Fibroblast of lung (primary cell): ENCODE results near the gene UBTF. TPM values are rescaled to one million over a fixed set of nuclear protein-coding genes. Genes with fewer than 3 reads are reported as not detected.

Source experiments
- DNase-seq, 2 donors: peaks; one replicate each; pipeline versions ENCODE4 v3.0.0 to v3.0.0-alpha.2; 2010; ENCODE audit warnings: low read depth in 2 of 2
- H2AFZ ChIP-seq: 2 replicates; pipeline ENCODE4 v1.5.1; 2012; ENCODE audit warnings: low read length, control low read depth, inconsistent platforms
- H3K27ac ChIP-seq: 2 replicates; pipeline ENCODE4 v1.5.1; 2011; ENCODE audit warnings: low read length, control low read depth; ENCODE audit not compliant: insufficient read depth
- H3K27me3 ChIP-seq: 2 replicates; pipeline ENCODE4 v1.5.1; 2011; ENCODE audit warnings: mild to moderate bottlenecking, low read length; ENCODE audit not compliant: control insufficient read depth, insufficient read depth
- H3K36me3 ChIP-seq: 2 replicates; pipeline ENCODE4 v1.5.1; 2011; ENCODE audit warnings: low read length; ENCODE audit not compliant: control insufficient read depth, insufficient read depth
- H3K4me1 ChIP-seq: 2 replicates; pipeline ENCODE4 v1.5.1; 2011; ENCODE audit warnings: low read length; ENCODE audit not compliant: control insufficient read depth, insufficient read depth; ENCODE audit errors: extremely low read depth
- H3K4me2 ChIP-seq: 2 replicates; pipeline ENCODE4 v1.5.1; 2011; ENCODE audit warnings: low read length, control low read depth; ENCODE audit not compliant: insufficient read depth; ENCODE audit errors: extremely low read depth
- H3K4me3 ChIP-seq, 4 experiments: fragments of 200-600 bp in 1 of 4; sonication (generic) in 1 of 4; replicated peaks in 1 of 4; 2 replicates each; pipeline ENCODE4 v1.5.1; 2011 to 2016; ENCODE audit warnings: low read length in 4 of 4, low read depth in 3 of 4, mild to moderate bottlenecking in 3 of 4, control low read depth in 2 of 4, inconsistent platforms in 1 of 4, mixed read lengths in 1 of 4; ENCODE audit not compliant: insufficient read depth in 1 of 4; ENCODE audit errors: control extremely low read depth in 1 of 4
- H3K79me2 ChIP-seq: 2 replicates; pipeline ENCODE4 v1.5.1; 2012; ENCODE audit warnings: mild to moderate bottlenecking, low read length, inconsistent platforms; ENCODE audit not compliant: control insufficient read depth, insufficient read depth
- H3K9ac ChIP-seq: 2 replicates; pipeline ENCODE4 v1.5.1; 2011; ENCODE audit warnings: mild to moderate bottlenecking, low read length, control low read depth; ENCODE audit not compliant: insufficient read depth
- H3K9me3 ChIP-seq: 2 replicates; pipeline ENCODE4 v1.5.1; 2012; ENCODE audit warnings: low read depth, low read length; ENCODE audit not compliant: control insufficient read depth, insufficient read depth
- H4K20me1 ChIP-seq: 2 replicates; pipeline ENCODE4 v1.5.1; 2011; ENCODE audit warnings: low read length; ENCODE audit not compliant: control insufficient read depth, insufficient read depth; ENCODE audit errors: extremely low read depth
- CTCF ChIP-seq, 2 donors: IDR thresholded peaks in 1 of 2; conservative IDR thresholded peaks in 1 of 2; 1 replicate in 1 of 2; 2 replicates in 1 of 2; pipeline ENCODE4 v1.5.1; 2011 to 2012; ENCODE audit warnings: low read length in 2 of 2, control low read depth in 1 of 2, inconsistent platforms in 1 of 2, low read depth in 1 of 2, mild to moderate bottlenecking in 1 of 2
- EZH2 ChIP-seq: IDR thresholded peaks from 2 replicates; pipeline ENCODE4 v1.5.1; 2012; ENCODE audit warnings: low read length, control low read depth, mild to moderate bottlenecking; ENCODE audit errors: missing control alignments
- polyA plus RNA-seq, 2 donors: library from polyadenylated mRNA; depleted of rRNA in 1 of 2; stranded (reverse) in 1 of 2; unstranded in 1 of 2; fragments of >200 nt; gene quantifications; 2 replicates each; pipeline ENCODE4 v1.2.1, GENCODE V29; 2011 to 2012; ENCODE audit warnings: missing spikeins in 1 of 2
- total RNA-seq: library from RNA; depleted of rRNA; stranded (reverse); fragments of >200 nt; gene quantifications from 2 replicates; pipeline ENCODE4 v1.2.1, GENCODE V29; 2014

Gene UBTF
- total and polyA plus RNA-seq, 2 donors (not counting 1 experiment from before 2014, with no cell fraction given): 25.1 to 42.1 TPM

DNA sequence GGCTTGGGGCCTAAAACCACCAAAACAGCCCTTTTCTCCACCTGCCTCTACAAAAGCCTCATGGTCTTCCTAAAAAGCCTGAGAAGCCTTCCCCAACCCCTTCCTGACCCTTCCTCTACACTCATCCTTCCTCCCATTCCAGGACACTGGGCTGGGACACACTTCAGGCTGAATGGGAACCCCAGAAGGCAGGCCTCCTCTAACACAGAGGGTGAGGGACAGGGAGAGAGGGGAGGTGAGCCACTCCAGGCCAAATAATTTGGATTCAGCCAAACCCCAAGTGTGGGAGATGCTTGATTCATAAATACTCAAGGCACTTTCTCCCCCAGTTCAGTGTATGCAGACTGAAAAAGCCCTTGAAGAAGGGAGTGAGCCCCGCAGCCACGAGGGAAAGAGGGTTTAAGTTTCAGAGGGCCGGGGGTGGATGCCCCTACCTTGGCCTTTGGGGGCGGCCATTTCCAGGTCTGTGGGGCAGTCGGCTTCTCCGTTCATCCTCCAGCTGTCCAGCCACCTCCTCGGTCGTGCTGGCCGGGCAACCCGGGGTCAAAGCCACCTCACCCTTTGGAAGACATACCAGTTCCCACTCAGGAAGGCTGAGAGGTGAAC, 1.6 kb downstream of the UBTF start:
- Histone ChIP-seq H2AFZ (no peak overlapping the region), H3K9me3 (no peaks in the 10 kb centered on the region), H3K9ac (peak overlapping the region; percentile 40), H3K4me3 (peak overlapping the region; percentile 37 to 92 (median 70)), H3K27me3 (no peaks in the 10 kb centered on the region), H3K4me2 (peak overlapping the region; percentile 98), H3K79me2 (peaks cover 33% of the 10 kb centered on the region), H3K4me1 (peaks cover 12% of the 10 kb centered on the region), H3K36me3 (peaks cover 26% of the 10 kb centered on the region), H4K20me1 (no peaks in the 10 kb centered on the region), H3K27ac (peak overlapping the region; percentile 67)
- no peak for TF ChIP-seq CTCF (conservative IDR thresholded peaks at IDR 0.05 in 1 of 2, IDR thresholded peaks at IDR 0.05 in 1 of 2; ENCODE audit: low read depth in 1 of 2, low read length in 2 of 2)
- no peak for TF ChIP-seq EZH2
- no peak for DNase-seq

DNA sequence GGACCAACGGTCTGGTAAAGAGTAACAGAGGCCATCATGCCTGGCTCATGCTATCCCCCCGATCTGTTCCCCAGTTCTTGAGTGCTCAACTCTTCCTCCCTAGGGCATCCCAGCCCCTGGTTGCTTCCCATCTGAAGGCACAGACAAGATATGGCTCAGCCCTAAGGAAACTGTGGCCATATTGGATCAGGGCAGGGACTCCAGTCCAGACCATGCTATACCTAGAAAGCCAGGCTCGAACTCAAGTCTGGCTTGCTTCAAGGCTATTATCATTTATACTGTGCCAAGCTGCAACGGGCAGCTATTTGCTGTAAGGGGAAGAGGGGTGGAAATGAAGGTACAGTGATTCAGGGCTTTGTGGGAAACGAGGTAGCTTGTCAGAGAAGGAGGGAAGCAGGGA, 2.8 kb downstream of the UBTF start:
- no peaks in the 10 kb centered on the region for H4K20me1 ChIP-seq
- H3K4me1 ChIP-seq: peaks cover 8% of the 10 kb centered on the region
- H3K4me2 ChIP-seq: no peak overlapping the region
- H3K27ac ChIP-seq: no peak overlapping the region
- no peak overlapping the region for H3K9ac ChIP-seq
- DNase-seq: no peak
- no peaks in the 10 kb centered on the region for H3K27me3 ChIP-seq
- H3K36me3 ChIP-seq: peaks cover 30% of the 10 kb centered on the region
- peaks cover 31% of the 10 kb centered on the region for H3K79me2 ChIP-seq
- TF ChIP-seq EZH2: no peak
- no peak for TF ChIP-seq CTCF (conservative IDR thresholded peaks at IDR 0.05 in 1 of 2, IDR thresholded peaks at IDR 0.05 in 1 of 2; ENCODE audit: low read depth in 1 of 2, low read length in 2 of 2)
- no peak overlapping the region for H2AFZ ChIP-seq
- no peak overlapping the region for H3K4me3 ChIP-seq
- no peaks in the 10 kb centered on the region for H3K9me3 ChIP-seq

GRCh38 chr17:44216173-44216572, 3.3 kb downstream of the UBTF start:
- H3K36me3 ChIP-seq: peaks cover 34% of the 10 kb centered on the region

More at GRCh38 chr17:44216173-44216572, 3.3 kb downstream of the UBTF start:
- no peak overlapping the region for H2AFZ ChIP-seq
- no peak overlapping the region for H3K9ac ChIP-seq
- H3K27me3 ChIP-seq: no peaks in the 10 kb centered on the region
- no peak for TF ChIP-seq EZH2
- TF ChIP-seq CTCF (conservative IDR thresholded peaks at IDR 0.05 in 1 of 2, IDR thresholded peaks at IDR 0.05 in 1 of 2; ENCODE audit: low read depth in 1 of 2, low read length in 2 of 2): no peak
- no peak for DNase-seq
- no peaks in the 10 kb centered on the region for H4K20me1 ChIP-seq
- peaks cover 8% of the 10 kb centered on the region for H3K4me1 ChIP-seq
- H3K4me3 ChIP-seq: no peak overlapping the region
- H3K4me2 ChIP-seq: no peak overlapping the region
- H3K9me3 ChIP-seq: no peaks in the 10 kb centered on the region
- peaks cover 29% of the 10 kb centered on the region for H3K79me2 ChIP-seq
- no peak overlapping the region for H3K27ac ChIP-seq
